Psoas muscle (tissue), 8 donors: Measurements from ENCODE around the gene PDE6D. TPM values are rescaled to one million over a fixed set of nuclear protein-coding genes. Genes with fewer than 3 reads are reported as not detected.

ENCODE experiments used
- ATAC-seq, 4 donors: fragments of 200-7000 bp; cut with Tn5 transposase; one replicate each; pipeline ENCODE4 v1.9.1; 2020; ENCODE audit warnings: moderate library complexity in 3 of 4, mild to moderate bottlenecking in 2 of 4
- DNase-seq, 2 donors: peaks; one replicate each; pipeline ENCODE4 v3.0.0-alpha.2; 2020
- H3K27ac ChIP-seq: fragments of 200-600 bp; one replicate; pipeline ENCODE4 v1.8.0; 2022
- H3K27me3 ChIP-seq, 3 donors: fragments of 200-600 bp in 1 of 3; one replicate each; pipeline versions ENCODE4 v1.6.1 to v1.8.0; 2013 to 2022; ENCODE audit warnings: low read length in 2 of 3, mild to moderate bottlenecking in 2 of 3, moderate library complexity in 1 of 3; ENCODE audit not compliant: insufficient read depth in 3 of 3
- H3K36me3 ChIP-seq, 2 donors: fragments of 200-600 bp in 1 of 2; one replicate each; pipeline versions ENCODE4 v1.6.1 to v1.8.0; 2013 to 2022; ENCODE audit warnings: low read depth in 1 of 2, mild to moderate bottlenecking in 1 of 2, moderate library complexity in 1 of 2; ENCODE audit not compliant: insufficient read depth in 1 of 2
- H3K4me1 ChIP-seq: fragments of 200-600 bp; one replicate; pipeline ENCODE4 v1.8.0; 2022
- H3K4me3 ChIP-seq: fragments of 200-600 bp; one replicate; pipeline ENCODE4 v1.8.0; 2022; ENCODE audit warnings: mild to moderate bottlenecking
- H3K9me3 ChIP-seq: fragments of 200-600 bp; one replicate; pipeline ENCODE4 v1.8.0; 2022
- WGBS, 3 donors: extraction: QIAGEN DNeasy Blood & Tissue Kit; methylation state at CpG; one replicate each; pipeline versions ENCODE4 v1.1.6 to v1.1.7; 2013; 5-methylcytosine and 5-hydroxymethylcytosine counted together
- intact Hi-C, 2 donors: fragments of 100-400 bp; cut with DNase I; formaldehyde crosslinking; loops; one replicate each; pipeline versions ENCODE4 v1.11.0 to v1.14.2; 2022
- polyA plus RNA-seq, 3 donors: library from polyadenylated mRNA; stranded (reverse); fragments of 200-250 nt; gene quantifications; one replicate each; pipeline ENCODE4 v1.2.3, GENCODE V29; 2013
- total RNA-seq, 4 donors: library from RNA; stranded (reverse); fragmentation: NEBNext Ultra II Directional in 2 of 4; extraction: Animal tissue kit (Norgen Biotek cat#: 25700) in 2 of 4; gene quantifications; one replicate each; pipeline versions ENCODE4 v1.2.1 to v1.2.4, GENCODE V29; 2021 to 2023
- TF ChIP-seq, protein P1 (sequence below): fragments of 200-600 bp; IDR thresholded peaks from one replicate; pipeline ENCODE4 v1.8.0; 2022; ENCODE audit warnings: antibody characterized with exemption
- donor health status: healthy with polysubstance abuse.
- donor health status: DM: no; HTN: no; CAD: no; lungs with moderate emphysema.
- donor health status: Bipolar disorder and iron deficiency.
- donor health status: healthy.
- donor health status: DM: yes; HTN: yes; CAD: no.
- donor health status: DM: no; HTN: no; CAD: no.
- donor health status: DM: no; HTN: no; CAD: no.
- donor health status: DM: yes; HTN: yes; CAD: no.

Gene PDE6D
- total and polyA plus RNA-seq, 7 donors: 8.7 to 22.5 (median 13.8) TPM

DNA sequence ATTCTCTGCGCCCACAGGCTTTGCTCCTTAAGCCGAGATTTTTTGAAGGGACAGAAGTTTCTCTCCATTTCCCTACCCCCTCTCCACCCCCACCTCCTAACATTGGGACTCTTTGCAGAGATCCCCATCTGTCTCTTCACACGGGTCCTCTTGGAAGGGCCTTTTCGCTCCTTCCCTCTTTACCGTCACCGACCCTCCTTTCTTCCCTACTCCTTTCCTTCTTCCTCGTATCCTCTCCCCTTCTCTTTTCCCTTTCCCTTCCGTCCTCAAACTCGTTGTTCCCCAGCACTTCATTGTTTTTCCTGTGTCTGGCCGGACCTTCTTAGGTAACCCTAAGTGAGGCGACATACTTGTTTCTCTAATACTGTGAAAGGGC lies 5.8 kb upstream of the PDE6D start:
- no peak for DNase-seq
- ATAC-seq: no peak
- peak overlapping the region; percentile 82 for H3K27ac ChIP-seq
- peak overlapping the region; percentile 96 for H3K4me3 ChIP-seq
- peaks cover 0 to 35% of the 10 kb centered on the region in 2 donors for H3K36me3 ChIP-seq
- 7 to 12% (median 11%) methylated on average over 11 of the region's 11 CpGs for WGBS, 3 donors
- no peaks in the 10 kb centered on the region for H3K27me3 ChIP-seq
- intact Hi-C loops: no loop called here
- H3K4me1 ChIP-seq: peaks cover 40% of the 10 kb centered on the region
- no peaks in the 10 kb centered on the region for H3K9me3 ChIP-seq
- TF ChIP-seq, protein P1, sequence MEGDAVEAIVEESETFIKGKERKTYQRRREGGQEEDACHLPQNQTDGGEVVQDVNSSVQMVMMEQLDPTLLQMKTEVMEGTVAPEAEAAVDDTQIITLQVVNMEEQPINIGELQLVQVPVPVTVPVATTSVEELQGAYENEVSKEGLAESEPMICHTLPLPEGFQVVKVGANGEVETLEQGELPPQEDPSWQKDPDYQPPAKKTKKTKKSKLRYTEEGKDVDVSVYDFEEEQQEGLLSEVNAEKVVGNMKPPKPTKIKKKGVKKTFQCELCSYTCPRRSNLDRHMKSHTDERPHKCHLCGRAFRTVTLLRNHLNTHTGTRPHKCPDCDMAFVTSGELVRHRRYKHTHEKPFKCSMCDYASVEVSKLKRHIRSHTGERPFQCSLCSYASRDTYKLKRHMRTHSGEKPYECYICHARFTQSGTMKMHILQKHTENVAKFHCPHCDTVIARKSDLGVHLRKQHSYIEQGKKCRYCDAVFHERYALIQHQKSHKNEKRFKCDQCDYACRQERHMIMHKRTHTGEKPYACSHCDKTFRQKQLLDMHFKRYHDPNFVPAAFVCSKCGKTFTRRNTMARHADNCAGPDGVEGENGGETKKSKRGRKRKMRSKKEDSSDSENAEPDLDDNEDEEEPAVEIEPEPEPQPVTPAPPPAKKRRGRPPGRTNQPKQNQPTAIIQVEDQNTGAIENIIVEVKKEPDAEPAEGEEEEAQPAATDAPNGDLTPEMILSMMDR: no peak

DNA sequence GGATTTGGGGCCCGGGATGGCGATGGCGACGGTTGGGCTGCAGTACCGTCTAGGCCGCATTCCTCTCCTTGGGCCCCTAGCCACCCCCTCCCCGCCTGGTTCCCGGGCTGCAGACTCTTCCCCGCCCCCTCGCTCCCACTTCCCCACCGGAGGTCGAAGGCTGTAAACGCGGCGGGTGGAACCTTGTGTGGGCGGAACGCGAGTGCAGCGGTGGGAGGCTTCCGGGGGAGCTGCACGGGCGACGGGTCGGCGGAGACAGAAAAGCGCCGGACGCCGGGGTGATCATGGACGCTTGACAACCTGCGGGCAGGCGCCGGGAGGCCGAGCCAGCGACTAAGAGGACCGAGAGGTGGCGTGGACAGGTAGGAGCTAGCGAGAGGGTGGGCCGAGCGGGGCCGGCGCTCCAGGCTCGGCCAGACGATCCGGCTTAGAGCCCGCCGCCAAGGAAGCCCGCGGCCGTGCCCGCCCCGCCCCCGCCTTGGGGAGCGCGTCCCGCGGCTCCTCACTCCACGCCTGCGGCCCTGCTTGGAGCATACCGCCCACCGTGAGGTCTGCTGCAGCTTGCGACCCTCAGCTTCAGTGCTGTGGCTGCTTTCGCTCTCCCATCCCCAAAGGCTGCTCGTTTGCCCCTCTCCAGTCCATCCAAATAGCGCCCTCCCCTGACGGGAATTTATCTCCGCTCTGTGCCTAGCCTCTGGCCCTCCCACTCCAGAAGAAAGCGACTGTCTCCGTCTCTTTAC lies 5.3 kb upstream of the PDE6D start, which contains the start of gene COPS7B:
TSS of gene COPS7B (plus strand) at position 269 of the 740 bp plus-strand sequence. CDS start 2,126 bp downstream, outside the sequence.
- ATAC-seq (peak; percentile 71 to 80 (median 76)), DNase-seq (peak; percentile 82 to 86)
- 0 to 1% (median 1%) methylated on average over 58 to 69 of the region's 69 CpGs for WGBS, 3 donors
- Histone ChIP-seq H3K27me3 (no peaks in the 10 kb centered on the region), H3K36me3 (peaks cover 0 to 29% of the 10 kb centered on the region in 2 donors), H3K4me3 (peak within 1 kb of the TSS; percentile 96), H3K9me3 (no peaks in the 10 kb centered on the region), H3K27ac (peak within 1 kb of the TSS; percentile 82), H3K4me1 (peaks cover 40% of the 10 kb centered on the region)
- intact Hi-C loops: no loop called here
- TF ChIP-seq, protein P1: no peak

DNA sequence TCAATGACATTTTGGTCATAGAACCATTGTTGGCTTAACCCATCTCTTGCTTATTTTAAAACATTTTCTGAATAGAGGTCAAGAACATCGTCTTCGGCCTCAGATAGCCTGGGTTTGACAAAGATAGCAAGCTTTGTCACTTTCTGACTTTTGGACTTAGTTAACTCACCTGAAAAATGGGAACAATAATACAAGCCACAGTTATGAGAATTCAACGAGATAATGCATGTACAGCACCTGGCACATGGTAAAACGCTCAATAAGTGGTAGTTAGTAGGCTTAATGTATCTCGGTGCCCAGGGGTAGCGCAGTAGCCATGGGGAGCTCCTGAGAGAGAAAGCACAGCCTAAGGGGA lies 4.7 kb upstream of the PDE6D start:
- Histone ChIP-seq H3K27ac (peak overlapping the region; percentile 82), H3K36me3 (peaks cover 0 to 24% of the 10 kb centered on the region in 2 donors), H3K27me3 (no peaks in the 10 kb centered on the region), H3K9me3 (no peaks in the 10 kb centered on the region), H3K4me1 (peaks cover 40% of the 10 kb centered on the region), H3K4me3 (peak overlapping the region; percentile 96)
- 36 to 40% (median 38%) methylated on average over 6 of the region's 6 CpGs for WGBS, 3 donors
- ATAC-seq: no peak
- no peak for DNase-seq
- intact Hi-C loops: no loop called here
- TF ChIP-seq, protein P1: no peak

DNA sequence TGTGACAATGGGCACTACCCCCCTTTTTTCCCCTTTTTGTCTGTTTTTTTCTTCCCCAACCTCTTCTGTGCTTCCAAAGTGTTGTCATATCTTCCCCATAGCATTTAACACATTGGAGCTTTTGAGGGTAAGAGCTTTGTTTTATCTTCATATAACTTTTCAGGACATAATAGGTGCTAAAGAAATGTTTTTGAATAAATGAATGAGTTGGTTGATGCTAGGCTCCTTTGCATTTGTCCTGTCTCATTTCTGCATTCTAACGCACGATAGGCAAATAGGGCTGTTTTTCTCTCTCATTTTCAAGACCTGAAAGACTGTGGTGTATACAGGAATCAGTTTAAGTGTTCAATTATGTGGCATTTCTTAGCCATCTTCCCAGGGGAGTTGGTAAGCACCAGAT lies 4.3 kb upstream of the PDE6D start:
- Histone ChIP-seq H3K4me3 (peak overlapping the region; percentile 96), H3K4me1 (peaks cover 40% of the 10 kb centered on the region), H3K9me3 (no peaks in the 10 kb centered on the region), H3K27ac (peak overlapping the region; percentile 82), H3K36me3 (peaks cover 0 to 24% of the 10 kb centered on the region in 2 donors), H3K27me3 (no peaks in the 10 kb centered on the region)
- TF ChIP-seq, protein P1: no peak
- whole genome bisulfite sequencing, 3 donors: 72 to 82% (median 82%) methylated on average over 2 of the region's 2 CpGs
- intact Hi-C loops: no loop called here
- DNase-seq (no peak), ATAC-seq (no peak)
